Forelimb muscle (tissue), 1 donor: ENCODE measurements around the gene CDK14. TPM values are rescaled to one million over a fixed set of nuclear protein-coding genes. Genes with fewer than 3 reads are reported as not detected.
"Not testable (repeated sequence)": the region's sequence is repeated elsewhere in the genome, so short reads cannot be mapped to it uniquely, and the experiment has no call there.

Experiments
- DNase-seq: peaks from one replicate; pipeline ENCODE4 v3.0.0-alpha.2; 2013; ENCODE audit warnings: low read depth
- polyA plus RNA-seq: library from polyadenylated mRNA; unstranded; fragments of 120-200 nt; gene quantifications from one replicate; pipeline ENCODE4 v1.2.1, GENCODE V29; 2013; ENCODE audit not compliant: insufficient read length

Gene CDK14
- polyA plus RNA-seq, 1 donor = 17.2 TPM

GRCh38 chr7:90889644-90890043 lies 293.5 kb downstream of the CDK14 start:
- no peak for DNase-seq

- no peak for DNase-seq
These were observed 295.4 kb downstream of the CDK14 start for GRCh38 chr7:90891529-90891928.

GRCh38 chr7:90892213-90892612 lies 296.1 kb downstream of the CDK14 start:
- DNase-seq = no peak

- DNase-seq = no peak
These were observed 298.0 kb downstream of the CDK14 start for GRCh38 chr7:90894122-90894521.

- DNase-seq = no peak
These were observed 300.3 kb downstream of the CDK14 start for GRCh38 chr7:90896458-90896857.

- DNase-seq = no peak
These were observed 301.9 kb downstream of the CDK14 start for GRCh38 chr7:90897961-90898469.

GRCh38 chr7:90900628-90901356 lies 304.7 kb downstream of the CDK14 start:
- DNase-seq = no peak

GRCh38 chr7:90903841-90904240 lies 307.7 kb downstream of the CDK14 start:
- DNase-seq = no peak

- no peak for DNase-seq
These were observed 314.0 kb downstream of the CDK14 start for GRCh38 chr7:90910136-90910535.

- no peak for DNase-seq
These were observed 320.2 kb downstream of the CDK14 start for GRCh38 chr7:90916319-90916718.

GRCh38 chr7:90917539-90917938 lies 321.4 kb downstream of the CDK14 start:
- no peak for DNase-seq

GRCh38 chr7:90918303-90918702 lies 322.2 kb downstream of the CDK14 start:
- no peak for DNase-seq

GRCh38 chr7:90919816-90920215 lies 323.7 kb downstream of the CDK14 start:
- no peak for DNase-seq

GRCh38 chr7:90920336-90920735 lies 324.2 kb downstream of the CDK14 start:
- DNase-seq = no peak

GRCh38 chr7:90923541-90923997 lies 327.4 kb downstream of the CDK14 start:
- no peak for DNase-seq

GRCh38 chr7:90928700-90929424 lies 332.7 kb downstream of the CDK14 start:
- DNase-seq = not testable (repeated sequence)

GRCh38 chr7:90931986-90932916 lies 336.1 kb downstream of the CDK14 start:
- peak; percentile 41 for DNase-seq

- no peak for DNase-seq
These were observed 336.9 kb downstream of the CDK14 start for GRCh38 chr7:90933041-90933440.

GRCh38 chr7:90933984-90934383 lies 337.9 kb downstream of the CDK14 start:
- no peak for DNase-seq

- no peak for DNase-seq
These were observed 342.2 kb downstream of the CDK14 start for GRCh38 chr7:90938371-90938770.

- no peak for DNase-seq
These were observed 343.5 kb downstream of the CDK14 start for GRCh38 chr7:90939666-90940065.

GRCh38 chr7:90944021-90944420 lies 347.9 kb downstream of the CDK14 start:
- DNase-seq = no peak
